IMR-90 (cell line): ENCODE measurements around the gene GRM8. TPM values are rescaled to one million over a fixed set of nuclear protein-coding genes. Genes with fewer than 3 reads are reported as not detected.

Source experiments
- ATAC-seq: fragments of 200-7000 bp; cut with Tn5 transposase; 2 replicates; pipeline ENCODE4 v1.9.1; 2020; ENCODE audit warnings: low read depth, mild to moderate bottlenecking, moderate library complexity
- BruUV-seq: library from RNA; stranded (reverse); fragments of 400-500 nt; replicated peaks from 2 replicates; lab custom pipeline; 2021; lab: Mats Ljungman, UMichigan
- CTCF ChIA-PET: fragments of 300-600 bp; formaldehyde crosslinking; extraction: SDS; loops from one replicate; lab custom pipeline; 2021; ENCODE audit warnings: antibody characterized with exemption; lab: Yijun Ruan, JAX
- POLR2A ChIA-PET: fragments of 300-600 bp; sonication (Branson Sonifier 250); formaldehyde crosslinking; loops from one replicate; lab custom pipeline; 2022; ENCODE audit warnings: antibody characterized with exemption; ENCODE audit not compliant: unreplicated experiment; lab: Charles Lee
- DNase-seq: peaks from one replicate; pipeline ENCODE4 v3.0.0; 2013
- H2AFZ ChIP-seq: replicated peaks from 2 replicates; pipeline ENCODE3; 2013; ENCODE audit warnings: low read length, mild to moderate bottlenecking; ENCODE audit not compliant: poor library complexity
- H2AK5ac ChIP-seq: 2 replicates; pipeline ENCODE4 v1.6.1; 2013; ENCODE audit warnings: low read depth, low read length, inconsistent platforms
- H2AK9ac ChIP-seq: replicated peaks from 2 replicates; pipeline ENCODE3; 2013; ENCODE audit warnings: mild to moderate bottlenecking, low read depth, low read length, moderate library complexity; ENCODE audit not compliant: poor library complexity
- H2BK120ac ChIP-seq: 2 replicates; pipeline ENCODE4 v1.6.1; 2013; ENCODE audit warnings: low read depth, low read length, inconsistent platforms
- H2BK15ac ChIP-seq: 3 replicates; pipeline ENCODE4 v1.6.1; 2013; ENCODE audit warnings: low read depth, low read length, inconsistent platforms
- H2BK20ac ChIP-seq: 2 replicates; pipeline ENCODE4 v1.6.1; 2013; ENCODE audit warnings: low read depth, mild to moderate bottlenecking, inconsistent platforms, low read length, moderate library complexity
- H2BK5ac ChIP-seq: 2 replicates; pipeline ENCODE4 v1.6.1; 2013; ENCODE audit warnings: mild to moderate bottlenecking, low read depth, low read length, inconsistent platforms; ENCODE audit not compliant: poor library complexity, severe bottlenecking
- H3K14ac ChIP-seq: replicated peaks from 2 replicates; pipeline ENCODE4 v1.6.1; 2013; ENCODE audit warnings: low read depth, low read length, inconsistent platforms
- H3K18ac ChIP-seq: 2 replicates; pipeline ENCODE4 v1.6.1; 2013; ENCODE audit warnings: low read depth, low read length, control low read depth
- H3K23ac ChIP-seq: 2 replicates; pipeline ENCODE4 v1.6.1; 2013; ENCODE audit warnings: low read depth, low read length, inconsistent platforms
- H3K27ac ChIP-seq: 2 replicates; pipeline ENCODE4 v1.5.1; 2013; ENCODE audit warnings: mild to moderate bottlenecking, control low read depth, low read length; ENCODE audit not compliant: insufficient read depth
- H3K27me3 ChIP-seq: 2 replicates; pipeline ENCODE4 v1.6.1; 2013; ENCODE audit warnings: low read length; ENCODE audit not compliant: control insufficient read depth, insufficient read depth
- H3K36me3 ChIP-seq: 2 replicates; pipeline ENCODE4 v1.6.1; 2013; ENCODE audit warnings: low read length, mixed read lengths; ENCODE audit not compliant: control insufficient read depth, insufficient read depth
- H3K4ac ChIP-seq: 2 replicates; pipeline ENCODE4 v1.6.1; 2013; ENCODE audit warnings: low read depth, low read length, inconsistent platforms
- H3K4me1 ChIP-seq: 2 replicates; pipeline ENCODE4 v1.6.1; 2013; ENCODE audit warnings: low read length, mixed read lengths; ENCODE audit not compliant: control insufficient read depth, insufficient read depth
- H3K4me2 ChIP-seq: 2 replicates; pipeline ENCODE4 v1.6.1; 2013; ENCODE audit warnings: low read depth, mild to moderate bottlenecking, control low read depth, low read length, moderate library complexity
- H3K4me3 ChIP-seq: 2 replicates; pipeline ENCODE4 v1.5.1; 2013; ENCODE audit warnings: low read depth, mild to moderate bottlenecking, control low read depth, low read length, moderate library complexity; ENCODE audit not compliant: insufficient read depth
- H3K56ac ChIP-seq: 2 replicates; pipeline ENCODE4 v1.6.1; 2013; ENCODE audit warnings: low read length, inconsistent platforms; ENCODE audit not compliant: insufficient read depth; ENCODE audit errors: extremely low read depth
- H3K79me1 ChIP-seq, 2 experiments: 2 replicates each; pipeline ENCODE4 v1.6.1; 2013; ENCODE audit warnings: low read length in 2 of 2, inconsistent platforms in 1 of 2, low read depth in 1 of 2
- H3K9ac ChIP-seq: 2 replicates; pipeline ENCODE4 v1.6.1; 2013; ENCODE audit warnings: low read depth, low read length, control low read depth
- H3K9me1 ChIP-seq: 2 replicates; pipeline ENCODE4 v1.6.1; 2013; ENCODE audit warnings: low read length, inconsistent platforms; ENCODE audit not compliant: insufficient read depth
- H3K9me3 ChIP-seq: 2 replicates; pipeline ENCODE4 v1.6.1; 2013; ENCODE audit warnings: low read length; ENCODE audit not compliant: control insufficient read depth, insufficient read depth
- H4K20me1 ChIP-seq: 2 replicates; pipeline ENCODE4 v1.6.1; 2013; ENCODE audit warnings: low read length, inconsistent platforms; ENCODE audit not compliant: insufficient read depth
- H4K5ac ChIP-seq: 2 replicates; pipeline ENCODE4 v1.6.1; 2013; ENCODE audit warnings: mild to moderate bottlenecking, low read depth, low read length, control low read depth
- H4K8ac ChIP-seq, 2 experiments: 2 replicates each; pipeline ENCODE4 v1.6.1; 2013; ENCODE audit warnings: low read depth in 2 of 2, low read length in 2 of 2, control low read depth in 1 of 2, inconsistent platforms in 1 of 2
- H4K91ac ChIP-seq: 2 replicates; pipeline ENCODE4 v1.6.1; 2013; ENCODE audit warnings: low read depth, low read length, inconsistent platforms; ENCODE audit not compliant: insufficient read depth
- POLR2A ChIP-seq: IDR thresholded peaks from 2 replicates; pipeline ENCODE4 v1.6.1; 2012; ENCODE audit warnings: mild to moderate bottlenecking, low read depth, low read length
- WGBS, 2 experiments: methylation state at CpG; one replicate each; pipeline versions ENCODE4 v1.1.5 to v1.1.7; 2013; ENCODE audit warnings: missing lambda C conversion rate in 2 of 2; ENCODE audit not compliant: insufficient read length in 1 of 2; ENCODE audit errors: extremely low coverage in 2 of 2; 5-methylcytosine and 5-hydroxymethylcytosine counted together
- dilution Hi-C: fragments of 300-500 bp; cut with HindIII; formaldehyde crosslinking; loops from one replicate; pipeline ENCODE4 v1.14.3; 2018; ENCODE audit warnings: low sequenced_read_pairs; ENCODE audit not compliant: unreplicated experiment
- in situ Hi-C: fragments of 300-500 bp; cut with MboI; formaldehyde crosslinking; loops from 3 replicates; pipeline ENCODE4 v1.14.3; 2019; ENCODE audit warnings: low sequenced_read_pairs, inconsistent platforms, mixed read lengths
- intact Hi-C: fragments of 100-400 bp; cut with micrococcal nuclease; formaldehyde crosslinking; loops from 2 replicates; pipeline ENCODE4 v1.10.0; 2022
- polyA plus RNA-seq, 3 experiments: library from polyadenylated mRNA; depleted of rRNA; stranded (reverse); fragments of >200 nt; gene quantifications; 2 replicates each; pipeline ENCODE4 v1.2.3, GENCODE V29; 2012; ENCODE audit warnings: low replicate concordance in 1 of 3
- total RNA-seq: library from RNA; depleted of rRNA; stranded (reverse); fragments of >200 nt; gene quantifications from 2 replicates; pipeline ENCODE4 v1.2.3, GENCODE V29; 2012

GRM8 gene
- total and polyA plus RNA-seq, 2 of the 4 experiments (the other 2 are of a cell fraction) = not detected

DNA sequence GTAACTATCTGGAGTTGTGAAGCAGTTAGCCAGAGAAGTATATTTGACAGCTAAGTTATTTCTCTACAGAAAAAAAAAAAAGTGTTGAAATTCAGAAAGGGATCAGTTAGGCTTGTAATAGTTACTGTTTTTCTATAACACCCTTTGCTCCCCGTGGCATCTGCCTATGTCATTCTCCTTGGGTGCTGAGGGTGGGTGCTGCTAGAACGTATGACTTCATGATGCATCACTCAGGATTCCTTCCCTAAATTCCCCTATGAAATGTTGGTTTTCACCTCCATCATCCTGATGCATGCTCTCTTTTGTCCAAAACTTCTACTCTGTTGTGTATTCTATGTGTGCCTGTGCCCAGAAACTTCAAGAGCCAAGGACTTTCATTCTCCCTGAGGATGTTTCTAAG is 536.4 kb downstream of the GRM8 start:
- Histone ChIP-seq H4K20me1 (no peaks in the 10 kb centered on the region), H3K14ac (no peak overlapping the region), H3K9me3 (peaks cover 3% of the 10 kb centered on the region; the same call in 1 of the 2 replicates), H2BK15ac (no peak overlapping the region), H3K4me3 (no peak overlapping the region), H3K23ac (no peak overlapping the region), H2AFZ (no peak overlapping the region), H3K18ac (no peak overlapping the region), H3K9me1 (no peaks in the 10 kb centered on the region), H3K4ac (no peak overlapping the region), H3K79me1 (no peaks in the 10 kb centered on the region), H3K27me3 (no peaks in the 10 kb centered on the region), H2BK5ac (no peak overlapping the region), H3K27ac (no peak overlapping the region), H3K56ac (no peak overlapping the region), H2AK5ac (no peak overlapping the region), H3K4me1 (no peaks in the 10 kb centered on the region), H3K9ac (no peak overlapping the region), H2BK120ac (no peak overlapping the region), H3K4me2 (no peak overlapping the region), H4K5ac (no peak overlapping the region), H3K36me3 (no peaks in the 10 kb centered on the region), H4K8ac (no peak overlapping the region), H4K91ac (no peak overlapping the region), H2BK20ac (no peak overlapping the region), H2AK9ac (no peak overlapping the region)
- in situ Hi-C loops (no loop called here), intact Hi-C loops (no loop called here), dilution Hi-C loops (no loop called here)
- BruUV-seq = no TSS peak
- DNase-seq (no peak), ATAC-seq (no peak)
- WGBS, 2 experiments = no CpG with 5 or more reads among the region's 2 CpGs
- ChIA-PET POLR2A (no interaction called here), CTCF (no interaction called here)
- TF ChIP-seq POLR2A = no peak
